HG02642 (cell line): ENCODE data around the gene KIAA0930.

Experiments
- ATAC-seq: cut with Tn5 transposase; IDR thresholded peaks from one replicate; pipeline ENCODE4 v1.9.1; 2021; ENCODE audit warnings: mild to moderate bottlenecking; ENCODE audit not compliant: unreplicated experiment, poor library complexity

KIAA0930 gene

DNA sequence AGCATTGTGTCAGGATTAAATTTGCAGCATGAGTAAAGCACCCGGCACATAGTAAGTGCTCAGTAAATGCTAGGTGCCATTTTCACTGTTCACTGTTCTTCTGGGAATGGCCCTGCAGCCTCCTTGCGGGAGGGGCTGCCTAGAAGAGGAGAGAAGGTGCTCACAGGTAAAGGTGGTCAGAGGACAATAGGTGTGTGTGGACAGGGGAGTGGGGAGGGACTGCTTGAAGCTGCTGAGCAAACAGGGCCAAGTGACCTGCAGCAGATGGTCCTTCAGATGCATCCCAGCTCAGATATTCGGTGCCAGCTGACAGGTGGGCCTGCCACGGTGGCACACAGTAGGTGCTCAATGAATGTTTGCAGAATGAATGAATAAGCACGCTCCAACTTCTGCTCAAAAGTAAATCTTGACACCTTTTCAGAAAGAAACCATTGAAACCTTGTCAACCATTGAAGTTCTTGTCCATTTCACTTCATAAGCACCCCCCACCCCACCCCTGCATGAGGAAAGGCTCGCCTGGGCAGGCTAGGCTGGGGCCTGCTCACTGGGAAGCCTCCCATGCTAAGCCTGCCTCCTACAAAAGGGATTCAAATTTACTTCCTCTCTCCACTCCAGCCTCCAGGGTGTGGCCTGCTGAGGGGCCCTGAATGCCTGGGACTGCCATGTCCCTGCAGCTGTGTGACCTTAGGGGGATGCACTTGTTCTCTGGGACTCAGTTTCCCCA lies 1.6 kb downstream of the KIAA0930 start:
- no peak for ATAC-seq

DNA sequence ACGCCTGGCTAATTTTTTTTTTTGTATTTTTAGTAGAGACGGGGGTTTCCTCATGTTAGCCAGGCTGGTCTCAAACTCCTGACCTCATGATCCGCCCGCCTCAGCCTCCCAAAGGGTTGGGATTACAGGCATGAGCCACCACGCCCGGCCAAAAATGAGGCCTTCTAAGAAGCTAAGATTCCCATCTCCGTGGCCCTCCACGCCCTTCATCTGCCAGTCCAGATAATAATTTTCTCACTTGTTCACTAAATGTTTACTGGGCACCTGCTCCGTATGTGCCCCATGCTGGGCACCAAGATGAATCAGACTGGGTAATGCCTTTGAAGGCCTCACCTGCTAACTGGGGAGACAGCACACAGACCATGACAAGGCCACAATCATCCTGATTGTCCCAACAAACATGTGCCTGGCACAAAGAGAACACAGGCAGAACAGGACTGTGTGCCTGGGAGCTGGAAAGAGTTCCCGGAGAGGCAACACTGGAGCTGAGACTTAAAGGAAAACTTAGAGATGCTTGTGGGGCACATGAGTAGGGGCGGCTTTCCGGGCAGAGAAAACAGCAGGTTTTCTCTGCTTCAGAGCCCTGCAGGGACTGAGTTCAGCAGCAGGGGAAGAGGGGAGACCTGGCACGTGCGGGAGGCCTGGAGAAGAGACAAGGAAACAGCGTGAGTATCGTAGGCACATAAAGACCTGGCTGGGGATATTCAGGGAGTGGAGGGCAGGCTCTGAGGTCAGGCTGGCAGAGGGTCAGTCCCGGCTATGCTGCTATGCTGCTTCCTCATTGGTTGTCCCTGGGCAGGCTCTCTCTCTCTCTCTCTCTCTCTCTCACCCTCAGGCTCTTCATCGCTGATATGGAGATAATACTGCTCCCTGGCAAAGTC lies 2.4 kb downstream of the KIAA0930 start:
- ATAC-seq: no peak

DNA sequence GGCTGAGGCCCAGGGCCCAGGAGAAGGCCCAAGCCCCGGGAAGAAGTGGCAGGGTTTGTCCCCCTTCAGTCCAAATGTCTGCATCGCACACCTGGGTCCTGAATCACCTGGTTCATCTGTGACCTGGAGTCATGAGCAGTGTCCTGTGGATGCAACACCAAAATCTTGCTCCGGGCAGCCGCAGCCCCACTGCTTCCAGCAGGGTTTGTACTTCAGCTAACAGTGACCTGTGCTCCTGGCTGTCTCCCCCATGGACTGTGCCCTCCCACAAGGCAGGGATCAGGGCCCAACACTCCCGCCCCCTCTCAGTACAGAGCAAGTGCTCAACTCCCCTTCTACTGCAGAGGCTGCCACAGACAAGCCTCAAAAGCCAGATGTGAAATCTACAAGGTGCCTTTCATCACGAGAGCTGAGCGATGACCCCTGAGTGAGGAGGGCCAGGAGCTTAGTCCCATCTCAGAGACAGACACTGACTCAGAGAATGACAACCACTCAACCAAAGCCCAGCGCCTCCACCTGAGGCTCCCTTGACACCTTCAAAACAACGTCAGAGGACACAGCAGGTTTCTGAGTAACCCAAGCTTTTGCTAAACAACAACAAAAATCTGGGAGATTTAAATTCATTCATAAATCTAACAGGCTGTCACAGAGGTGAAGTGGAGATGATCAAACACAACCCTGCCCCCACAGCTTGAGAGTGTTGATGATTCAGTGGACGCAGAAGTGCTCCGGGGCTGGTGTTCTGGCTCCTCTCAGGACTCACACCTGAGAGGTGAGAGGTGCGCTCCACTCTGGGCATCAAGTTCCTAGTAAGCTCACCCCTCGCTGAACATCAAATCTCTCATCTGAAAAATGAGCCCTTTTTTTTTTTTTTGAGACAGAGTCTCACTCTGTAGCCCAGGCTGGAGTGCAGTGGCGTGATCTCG lies 3.4 kb downstream of the KIAA0930 start:
- no peak for ATAC-seq

DNA sequence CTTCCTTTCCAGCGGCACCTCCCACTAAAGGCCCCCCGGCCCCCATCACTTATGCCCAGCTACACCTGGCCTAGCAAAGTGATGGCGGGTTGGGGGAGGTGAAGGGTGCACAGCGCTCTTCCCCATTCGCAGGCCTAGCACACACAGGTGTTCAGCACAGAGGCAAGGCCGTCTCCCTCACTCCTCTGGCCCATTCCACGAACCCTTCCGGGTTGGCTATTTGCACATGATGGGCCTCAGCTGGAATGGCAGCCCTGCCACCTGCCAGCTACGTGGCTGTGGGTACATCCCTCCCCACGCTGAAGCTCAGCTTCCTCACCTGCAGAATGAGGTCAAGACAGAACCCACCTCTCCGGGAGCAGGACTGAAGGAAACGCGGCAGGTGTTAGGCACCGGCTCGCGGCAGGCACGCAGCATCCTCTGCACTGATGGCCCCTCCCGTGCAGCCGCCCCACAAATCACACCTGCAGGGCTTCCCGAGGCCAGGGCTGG lies 4.8 kb downstream of the KIAA0930 start:
- peak; percentile 15 for ATAC-seq

DNA sequence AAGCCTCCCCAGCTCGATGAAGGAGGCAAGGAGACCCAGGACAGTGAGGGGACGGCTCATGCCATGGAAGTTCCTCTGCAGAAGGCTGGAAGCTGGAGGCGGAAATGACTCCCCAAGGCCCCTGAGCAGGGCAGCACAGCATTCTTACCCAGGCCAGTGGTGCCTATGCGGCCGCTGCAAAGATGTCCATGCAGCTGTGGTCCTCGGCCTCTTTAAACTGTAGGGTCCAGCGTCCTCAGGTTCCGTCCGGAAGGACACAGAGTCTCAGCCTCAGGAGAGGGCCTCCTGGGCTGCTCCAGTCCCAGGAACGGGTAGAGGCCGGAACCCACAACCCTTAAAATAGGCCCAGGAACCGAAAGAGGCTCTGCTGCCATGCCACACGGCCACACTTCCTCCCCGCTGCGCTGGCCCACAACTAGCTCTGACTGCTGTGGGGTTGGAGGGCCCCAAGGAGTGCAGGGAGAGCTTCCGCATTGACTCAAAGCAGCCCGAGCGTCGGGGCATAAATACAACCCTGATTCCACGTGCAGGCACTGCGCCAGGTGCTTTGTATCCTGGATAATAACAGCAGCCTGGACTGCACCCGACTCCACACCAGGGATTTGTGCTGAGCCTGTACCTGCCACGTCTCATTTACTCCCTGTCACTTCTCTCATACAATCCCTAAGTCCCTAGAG lies 5.5 kb downstream of the KIAA0930 start:
- peak; percentile 76 for ATAC-seq

DNA sequence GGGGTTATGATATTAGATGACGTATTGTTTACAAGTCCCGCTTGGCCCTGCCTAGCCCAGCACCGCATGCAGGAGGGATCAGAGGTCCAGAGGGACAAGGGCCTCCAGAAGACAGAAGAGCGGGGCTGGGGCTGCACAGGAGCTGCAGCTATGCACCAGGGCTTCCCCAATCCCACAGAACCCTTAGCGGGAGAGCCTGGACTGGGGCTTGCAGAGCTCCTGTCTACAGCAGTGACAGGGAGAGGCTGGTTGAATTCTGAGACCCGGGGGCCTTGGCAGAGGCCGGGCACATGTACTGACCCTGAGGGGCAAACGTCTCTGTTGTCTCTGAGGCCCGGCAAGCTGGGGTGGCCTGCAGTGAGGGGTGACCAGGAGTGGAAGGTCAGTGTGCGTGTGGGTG lies 6.9 kb downstream of the KIAA0930 start:
- no peak for ATAC-seq

DNA sequence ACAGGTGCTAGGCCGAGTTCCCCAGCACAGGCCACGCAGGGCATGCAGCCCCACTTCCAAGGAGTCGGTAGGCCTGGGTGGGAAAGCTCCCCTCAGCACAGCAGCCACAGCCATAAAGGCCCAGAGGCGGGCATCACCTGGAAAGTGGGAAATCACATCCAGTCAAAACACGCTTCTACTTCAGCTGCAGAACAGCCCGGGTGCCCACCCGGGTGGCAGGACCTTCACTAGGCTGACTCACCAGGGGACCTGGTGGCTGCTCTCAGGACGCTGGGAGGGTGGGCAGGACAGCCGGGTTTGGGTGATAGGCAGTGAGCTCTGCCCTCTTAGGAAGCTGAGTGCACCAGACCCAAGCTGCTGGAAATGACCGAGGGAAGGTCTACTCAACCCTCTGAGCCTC lies 7.3 kb downstream of the KIAA0930 start:
- no peak for ATAC-seq

DNA sequence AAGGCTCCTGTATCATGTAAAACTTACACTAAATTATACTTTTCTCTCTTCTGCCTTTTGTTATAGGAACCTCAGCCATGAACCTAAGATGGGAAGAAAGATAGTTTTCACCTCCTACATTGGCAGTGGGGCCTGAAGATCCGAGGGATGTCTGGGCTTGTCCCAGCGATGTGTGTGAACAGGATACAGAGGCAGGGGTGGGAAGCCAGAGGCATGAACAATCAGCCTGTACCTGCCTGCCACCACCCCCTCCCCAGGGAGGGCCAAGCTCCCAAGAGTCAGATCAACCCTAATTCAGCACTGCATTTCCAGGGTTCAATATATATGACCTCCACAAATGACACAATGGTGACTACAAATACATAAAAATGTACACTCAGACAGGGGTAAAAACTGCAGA lies 9.4 kb downstream of the KIAA0930 start:
- no peak for ATAC-seq

DNA sequence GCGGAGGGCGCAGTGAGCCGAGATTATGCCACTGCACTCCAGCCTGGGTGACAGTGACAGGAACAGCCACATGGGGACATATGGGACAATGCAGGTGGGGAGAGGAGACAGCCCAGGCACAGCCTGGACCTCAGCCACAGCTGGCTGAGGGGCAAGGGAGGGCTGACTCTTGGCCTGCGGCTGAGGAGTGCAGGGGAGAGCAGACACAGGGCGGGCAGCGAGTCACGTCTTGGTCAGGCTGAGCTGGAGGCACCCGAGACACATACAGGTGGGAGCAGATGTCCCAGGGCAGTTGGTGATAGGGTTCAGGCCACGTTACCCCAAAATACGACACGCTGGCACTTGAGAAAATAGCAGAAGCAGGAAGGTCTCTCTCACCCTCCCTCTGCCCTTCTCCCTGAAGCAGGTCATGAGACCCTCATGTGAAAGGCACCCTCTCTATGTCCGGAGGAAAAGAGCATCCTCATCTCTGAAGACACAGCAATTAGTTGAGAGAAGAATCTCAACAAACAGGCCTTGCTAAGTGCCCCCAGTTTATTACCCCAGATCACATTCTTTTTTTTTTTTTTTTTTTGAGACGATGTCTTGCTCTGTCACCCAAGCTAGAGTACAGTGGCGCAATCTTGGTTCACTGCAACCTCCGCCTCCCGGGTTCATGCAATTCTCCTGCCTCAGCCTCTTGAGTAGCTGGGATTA lies 10.5 kb downstream of the KIAA0930 start:
- no peak for ATAC-seq

DNA sequence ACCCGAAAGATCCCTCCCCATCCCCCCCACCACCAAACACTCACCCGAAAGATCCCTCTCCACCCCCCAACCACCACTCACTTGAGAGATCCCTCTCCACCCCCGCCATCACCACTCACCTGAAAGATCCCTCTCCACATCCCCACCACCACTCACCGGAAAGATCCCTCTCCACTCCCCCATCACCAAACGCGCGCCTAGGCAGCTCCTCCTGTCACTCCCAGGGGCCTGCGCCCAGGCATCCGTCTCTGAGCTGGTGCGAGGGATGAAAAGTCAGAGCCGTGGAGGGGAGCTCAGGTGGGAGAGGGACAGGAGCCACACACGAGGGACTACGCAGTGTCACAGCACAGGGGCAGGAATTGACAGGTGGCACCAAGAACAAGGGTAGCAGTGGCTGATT lies 11.5 kb downstream of the KIAA0930 start:
- no peak for ATAC-seq

DNA sequence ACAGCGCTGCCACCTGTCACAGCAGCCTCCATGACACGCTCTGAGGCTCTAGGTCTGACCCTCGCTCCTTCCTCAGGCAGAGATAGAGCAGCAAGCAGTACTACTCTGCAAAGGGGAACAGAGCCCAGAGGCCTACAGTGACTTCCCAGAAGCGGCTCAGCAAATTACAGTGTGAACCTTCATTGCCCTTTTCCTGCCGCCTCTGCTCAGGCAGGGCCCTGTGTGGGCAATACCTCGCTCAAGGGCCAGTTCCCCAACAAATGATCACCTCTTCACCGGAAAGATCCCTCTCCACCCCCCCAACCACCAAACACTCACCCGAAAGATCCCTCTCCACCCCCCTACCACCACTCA lies 12.3 kb downstream of the KIAA0930 start:
- no peak for ATAC-seq

DNA sequence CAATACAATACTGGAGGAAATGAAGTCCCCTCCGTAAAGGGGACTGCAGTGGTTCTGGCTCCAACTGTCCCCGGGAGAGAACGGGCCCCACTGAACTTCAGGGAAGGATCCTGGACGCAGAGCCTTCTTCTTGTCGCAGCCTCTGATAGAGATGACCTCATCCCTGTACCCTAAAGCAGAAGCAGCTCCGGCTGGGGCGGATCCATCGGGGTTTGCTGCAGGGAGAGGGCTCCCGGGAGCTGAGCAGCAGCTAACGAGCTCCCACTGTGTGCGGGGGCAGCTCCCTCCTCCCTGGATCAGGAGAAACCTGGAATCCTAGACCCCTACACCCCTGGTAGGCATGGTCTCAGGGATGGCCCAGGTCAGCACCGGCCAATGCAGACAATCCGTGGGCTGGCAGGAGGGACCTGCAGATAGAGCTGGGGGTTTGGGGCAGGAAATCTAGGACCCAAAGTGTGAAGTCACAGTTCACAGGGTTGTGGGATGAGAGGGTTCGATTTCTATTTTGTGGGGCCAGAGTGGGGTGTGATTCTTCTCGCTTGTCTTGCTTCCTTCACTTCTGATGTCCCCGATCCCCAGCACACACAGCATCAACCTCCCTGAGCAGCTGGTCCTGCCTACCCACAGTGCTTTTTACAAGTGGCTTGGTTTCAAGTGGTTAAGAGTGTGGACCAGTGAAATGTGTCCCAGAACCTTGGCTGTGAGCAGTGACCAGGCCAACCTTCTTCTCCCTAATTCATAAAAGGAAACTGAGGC lies 12.9 kb downstream of the KIAA0930 start:
- ATAC-seq: no peak

DNA sequence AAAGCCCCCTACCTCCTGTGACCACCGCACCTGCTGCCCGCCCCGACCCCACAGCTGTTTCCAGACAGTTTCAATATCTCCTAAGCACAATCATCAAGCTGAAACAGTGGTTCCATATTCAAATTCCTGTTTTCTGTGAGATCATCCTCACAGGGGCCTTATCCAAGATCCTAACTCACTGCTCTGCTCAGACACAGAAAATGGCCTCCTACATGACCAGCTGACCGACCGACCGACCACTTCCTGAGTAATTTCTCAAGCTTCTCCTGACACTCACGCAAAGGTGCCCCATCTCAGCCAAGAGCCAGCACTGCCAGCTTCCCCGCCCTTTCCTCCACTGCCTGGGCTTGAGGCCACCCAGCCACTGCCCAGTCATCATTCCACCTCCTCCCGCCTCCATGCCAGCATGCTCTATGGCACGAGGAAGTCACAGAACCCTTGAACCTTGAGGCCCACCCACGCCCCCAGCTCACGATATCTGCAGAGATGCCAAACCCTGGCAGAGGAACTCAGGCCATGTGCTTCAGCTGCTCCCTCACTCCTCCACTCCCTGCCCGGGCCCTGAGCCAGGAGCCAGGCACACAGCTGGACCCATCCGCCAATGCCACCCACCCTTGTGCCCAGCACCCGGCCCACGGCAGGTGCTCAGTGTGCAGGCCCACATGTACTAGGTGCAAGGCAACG lies 14.0 kb downstream of the KIAA0930 start:
- ATAC-seq: no peak

DNA sequence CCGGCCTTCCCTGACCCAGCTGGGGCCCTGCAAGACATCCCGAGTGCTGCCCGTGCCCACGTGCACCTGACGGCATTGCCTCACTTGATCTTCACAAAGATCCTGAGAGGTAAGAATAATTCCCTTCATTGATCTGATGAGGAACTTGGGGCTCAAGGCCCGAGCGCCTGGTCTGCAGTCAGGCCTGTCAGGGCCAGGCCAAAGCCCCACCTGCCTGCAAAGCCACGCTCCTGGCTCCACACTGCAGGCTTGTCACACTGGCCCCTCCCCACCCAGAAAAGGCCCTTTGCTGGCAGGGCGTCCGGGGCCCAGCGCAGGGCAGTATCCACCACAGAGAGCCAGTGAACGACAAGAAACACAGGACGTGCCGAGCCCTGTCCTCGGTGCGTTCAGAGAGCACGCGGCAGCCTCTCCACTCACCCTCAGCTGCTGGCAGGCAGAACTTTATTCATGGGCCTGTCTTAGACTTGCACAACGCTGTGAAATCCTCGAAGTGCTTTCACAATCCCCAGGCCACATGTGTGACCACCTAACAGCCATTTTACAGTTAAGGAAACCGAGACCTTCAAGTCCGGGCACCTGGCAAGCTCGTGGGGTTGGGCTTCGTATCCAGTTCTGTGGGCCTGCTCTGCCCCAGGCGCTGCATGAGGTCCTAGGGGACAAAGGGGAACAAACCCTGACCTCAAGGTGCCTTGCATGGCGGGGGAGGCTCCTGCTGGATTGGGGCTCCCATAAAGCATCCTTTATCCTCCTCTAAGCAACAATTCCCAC lies 14.8 kb downstream of the KIAA0930 start:
- ATAC-seq: no peak

DNA sequence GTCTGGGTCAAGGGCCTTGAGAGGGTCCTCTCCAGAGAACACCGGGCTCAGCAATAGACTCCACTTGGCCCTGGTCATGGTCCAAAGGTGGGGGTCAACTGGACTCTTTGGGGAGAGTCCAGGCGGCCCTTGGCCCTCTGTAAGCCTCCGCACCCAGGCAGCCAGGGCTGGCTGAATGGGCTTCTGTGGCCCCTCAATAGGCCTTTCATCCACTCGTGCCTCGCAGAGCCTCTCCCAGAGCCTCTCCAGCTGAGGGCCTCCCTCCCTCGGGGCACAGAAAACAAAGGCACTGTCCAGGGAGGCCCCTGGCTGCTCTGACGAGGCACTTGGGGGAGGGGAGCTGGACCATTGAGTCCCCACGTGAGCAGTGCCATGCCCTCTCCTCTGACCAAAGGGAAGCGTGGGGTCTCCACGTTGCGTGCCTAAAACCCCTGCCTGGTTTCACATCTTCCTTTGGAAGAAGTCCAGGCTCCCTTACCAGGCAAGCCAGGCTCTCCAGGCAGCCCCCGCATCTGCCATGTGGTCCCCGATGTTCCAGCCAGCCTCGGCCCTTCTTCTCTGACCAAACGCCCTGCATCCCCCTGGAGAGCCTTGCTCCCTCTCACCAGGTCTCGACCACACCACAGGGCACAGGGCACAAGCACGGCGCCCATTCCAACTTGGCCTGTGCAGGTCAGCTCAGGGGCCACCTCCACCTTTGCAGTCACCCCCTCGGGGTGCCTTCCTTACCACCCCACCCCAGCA lies 15.5 kb downstream of the KIAA0930 start:
- no peak for ATAC-seq

DNA sequence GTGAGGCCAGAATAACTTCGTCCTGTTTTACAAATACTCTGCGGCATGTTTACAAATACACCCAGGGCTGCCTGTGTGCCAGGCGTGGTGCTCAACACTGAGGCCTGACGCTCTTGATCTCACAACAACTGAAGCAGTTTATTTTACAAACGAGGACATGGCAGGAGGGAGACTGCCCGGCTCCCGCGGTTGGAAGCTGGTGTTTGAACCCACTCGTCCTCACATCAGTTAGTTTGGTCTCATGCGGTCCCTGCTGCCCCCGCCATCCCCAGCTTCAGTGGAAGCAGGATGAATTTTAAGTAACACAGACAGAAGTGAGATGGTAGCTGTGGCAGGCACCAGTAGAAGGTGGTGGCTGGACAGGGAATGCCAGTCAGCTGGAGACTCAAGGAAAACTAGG lies 16.4 kb downstream of the KIAA0930 start:
- ATAC-seq: no peak
